HepG2 (cell line): ENCODE results near the gene ZNF630. TPM values are rescaled to one million over a fixed set of nuclear protein-coding genes. Genes with fewer than 3 reads are reported as not detected.

Experiments
- CREM ChIP-seq, 2 experiments: sonication (generic) in 1 of 2; formaldehyde crosslinking in 1 of 2; IDR thresholded peaks; 2 replicates each; pipeline versions ENCODE4 v1.4.0 to v1.6.1; 2016 to 2020; ENCODE audit warnings: antibody characterized with exemption in 1 of 2, mild to moderate bottlenecking in 1 of 2, missing genetic modification reagents in 1 of 2
- FOXK2 ChIP-seq: fragments of 450-650 bp; IDR thresholded peaks from 2 replicates; pipeline ENCODE4 v1.6.1; 2016
- NFIC ChIP-seq: IDR thresholded peaks from 2 replicates; pipeline ENCODE4 v1.6.1; 2012; ENCODE audit warnings: mild to moderate bottlenecking, low read length, inconsistent platforms
- YY1 ChIP-seq: IDR thresholded peaks from 2 replicates; pipeline ENCODE4 v1.6.1; 2011; ENCODE audit warnings: low read length, low read depth, moderate library complexity, mild to moderate bottlenecking; ENCODE audit not compliant: insufficient read depth, insufficient replicate concordance
- ZFY ChIP-seq: sonication (generic); formaldehyde crosslinking; IDR thresholded peaks from 2 replicates; pipeline ENCODE4 v1.4.0; 2020; ENCODE audit warnings: missing genetic modification reagents
- ZFYVE20 ChIP-seq: sonication (generic); formaldehyde crosslinking; IDR thresholded peaks from 2 replicates; pipeline ENCODE4 v1.8.0; 2023; ENCODE audit warnings: low read depth, mild to moderate bottlenecking, moderate library complexity, missing genetic modification reagents, borderline replicate concordance
- ZNF234 ChIP-seq: sonication (generic); formaldehyde crosslinking; conservative IDR thresholded peaks from 2 replicates; pipeline ENCODE4 v1.5.1; 2020; ENCODE audit warnings: mild to moderate bottlenecking, missing genetic modification reagents
- ZNF33B ChIP-seq: sonication (generic); formaldehyde crosslinking; IDR thresholded peaks from 2 replicates; pipeline ENCODE4 v1.5.1; 2020; ENCODE audit warnings: mild to moderate bottlenecking, missing genetic modification reagents
- ZNF564 ChIP-seq: sonication (generic); formaldehyde crosslinking; IDR thresholded peaks from 2 replicates; pipeline ENCODE4 v1.8.1; 2023; ENCODE audit warnings: mild to moderate bottlenecking, missing genetic modification reagents
- polyA plus RNA-seq, 8 experiments: library from polyadenylated mRNA; depleted of rRNA in 3 of 8; stranded (reverse) in 7 of 8; unstranded in 1 of 8; fragments of >200 nt; fragmentation: Illumina TruSeq in 4 of 8; extraction: Trizol in 4 of 8; gene quantifications; 2 replicates each; pipeline versions ENCODE4 v1.2.1 to v1.2.3, GENCODE V29; 2011 to 2016; ENCODE audit warnings: low read depth in 4 of 8, missing spikeins in 1 of 8, mixed read lengths in 1 of 8; ENCODE audit not compliant: insufficient read depth in 1 of 8
- total RNA-seq, 5 experiments: library from RNA; depleted of rRNA; stranded (reverse); fragments of >200 nt; fragmentation: Illumina TruSeq; extraction: Trizol; gene quantifications; 2 replicates each; pipeline ENCODE4 v1.2.3, GENCODE V29; 2016; ENCODE audit warnings: low read depth in 1 of 5
- TF ChIP-seq, protein P1 (sequence below), 2 experiments: sonication (generic) in 1 of 2; formaldehyde crosslinking in 1 of 2; IDR thresholded peaks; 2 replicates each; pipeline versions ENCODE4 v1.4.0 to v1.6.1; 2018 to 2020; ENCODE audit warnings: missing genetic modification reagents in 2 of 2, borderline replicate concordance in 1 of 2, low read depth in 1 of 2, mild to moderate bottlenecking in 1 of 2, missing biosample characterization in 1 of 2
- TF ChIP-seq, protein P2 (sequence below): sonication (generic); formaldehyde crosslinking; IDR thresholded peaks from 2 replicates; pipeline ENCODE4 v1.4.0; 2020; ENCODE audit warnings: low read depth, missing genetic modification reagents
- TF ChIP-seq, protein P3 (sequence below): sonication (generic); formaldehyde crosslinking; IDR thresholded peaks from 2 replicates; pipeline ENCODE4 v1.5.0; 2020; ENCODE audit warnings: missing genetic modification reagents, mild to moderate bottlenecking, borderline replicate concordance
- TF ChIP-seq, protein P4 (sequence below): sonication (generic); formaldehyde crosslinking; IDR thresholded peaks from 2 replicates; pipeline ENCODE4 v1.5.1; 2020; ENCODE audit warnings: mild to moderate bottlenecking, moderate library complexity, missing genetic modification reagents
- TF ChIP-seq, protein P5 (sequence below): IDR thresholded peaks from 2 replicates; pipeline ENCODE4 v1.6.1; 2016; ENCODE audit warnings: low read depth, missing genetic modification reagents, missing compliant biosample characterization

The ZNF630 gene
- total and polyA plus RNA-seq, 2 of the 13 experiments (the other 11 are each of a cell fraction or from before 2014, with no cell fraction given), result not detected

DNA sequence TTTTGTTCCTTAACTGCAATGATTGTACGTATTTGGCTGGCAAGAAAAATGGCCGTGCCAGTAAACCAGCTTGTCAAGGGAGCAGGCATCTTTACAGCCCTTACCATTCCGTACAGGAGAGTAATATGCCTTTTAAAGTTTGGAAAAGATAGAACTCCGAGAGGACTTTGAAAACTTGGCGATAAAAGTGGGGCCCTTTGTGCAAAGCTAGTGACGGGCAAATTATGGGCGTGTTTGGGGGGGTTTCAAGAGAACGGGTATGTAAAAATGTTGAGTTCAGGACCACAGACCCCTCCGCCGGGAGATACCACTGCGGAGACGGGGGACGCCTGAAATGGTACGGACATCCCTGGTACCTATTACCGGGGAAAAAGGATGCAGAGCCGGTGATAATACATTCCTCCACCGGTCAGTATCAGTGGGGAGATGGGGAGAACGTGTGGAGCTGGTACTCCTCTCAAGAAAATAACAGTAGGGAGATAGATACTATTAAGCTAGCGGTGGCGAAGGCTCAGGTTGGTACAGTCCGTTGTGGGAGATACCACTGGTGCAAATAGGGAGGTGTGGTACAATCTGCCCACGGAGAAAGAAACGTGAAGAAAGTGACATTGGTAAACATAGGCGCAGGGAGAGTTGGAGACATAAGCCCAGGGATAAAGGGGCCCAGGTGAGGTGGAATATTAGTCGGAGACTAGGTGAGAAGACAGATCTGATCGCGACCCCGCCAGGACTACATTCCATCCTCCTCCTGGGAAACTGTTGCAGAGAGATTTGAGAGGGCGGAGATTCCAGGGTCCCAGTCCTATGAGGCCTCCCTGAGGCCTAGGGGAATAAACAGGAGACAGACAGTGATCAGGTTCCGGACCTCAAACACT, 50.2 kb downstream of the ZNF630 start (continued):
- TF ChIP-seq, protein P1, sequence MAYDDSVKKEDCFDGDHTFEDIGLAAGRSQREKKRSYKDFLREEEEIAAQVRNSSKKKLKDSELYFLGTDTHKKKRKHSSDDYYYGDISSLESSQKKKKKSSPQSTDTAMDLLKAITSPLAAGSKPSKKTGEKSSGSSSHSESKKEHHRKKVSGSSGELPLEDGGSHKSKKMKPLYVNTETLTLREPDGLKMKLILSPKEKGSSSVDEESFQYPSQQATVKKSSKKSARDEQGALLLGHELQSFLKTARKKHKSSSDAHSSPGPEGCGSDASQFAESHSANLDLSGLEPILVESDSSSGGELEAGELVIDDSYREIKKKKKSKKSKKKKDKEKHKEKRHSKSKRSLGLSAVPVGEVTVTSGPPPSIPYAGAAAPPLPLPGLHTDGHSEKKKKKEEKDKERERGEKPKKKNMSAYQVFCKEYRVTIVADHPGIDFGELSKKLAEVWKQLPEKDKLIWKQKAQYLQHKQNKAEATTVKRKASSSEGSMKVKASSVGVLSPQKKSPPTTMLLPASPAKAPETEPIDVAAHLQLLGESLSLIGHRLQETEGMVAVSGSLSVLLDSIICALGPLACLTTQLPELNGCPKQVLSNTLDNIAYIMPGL (CRISPR knock-in tag; IDR thresholded peaks at IDR 0.05; ENCODE audit: borderline replicate concordance in 1 of 2, low read depth in 1 of 2), result peak in 1 of 2 experiments; percentile 51; a peak in 1 of 4 replicates
- TF ChIP-seq, protein P2, sequence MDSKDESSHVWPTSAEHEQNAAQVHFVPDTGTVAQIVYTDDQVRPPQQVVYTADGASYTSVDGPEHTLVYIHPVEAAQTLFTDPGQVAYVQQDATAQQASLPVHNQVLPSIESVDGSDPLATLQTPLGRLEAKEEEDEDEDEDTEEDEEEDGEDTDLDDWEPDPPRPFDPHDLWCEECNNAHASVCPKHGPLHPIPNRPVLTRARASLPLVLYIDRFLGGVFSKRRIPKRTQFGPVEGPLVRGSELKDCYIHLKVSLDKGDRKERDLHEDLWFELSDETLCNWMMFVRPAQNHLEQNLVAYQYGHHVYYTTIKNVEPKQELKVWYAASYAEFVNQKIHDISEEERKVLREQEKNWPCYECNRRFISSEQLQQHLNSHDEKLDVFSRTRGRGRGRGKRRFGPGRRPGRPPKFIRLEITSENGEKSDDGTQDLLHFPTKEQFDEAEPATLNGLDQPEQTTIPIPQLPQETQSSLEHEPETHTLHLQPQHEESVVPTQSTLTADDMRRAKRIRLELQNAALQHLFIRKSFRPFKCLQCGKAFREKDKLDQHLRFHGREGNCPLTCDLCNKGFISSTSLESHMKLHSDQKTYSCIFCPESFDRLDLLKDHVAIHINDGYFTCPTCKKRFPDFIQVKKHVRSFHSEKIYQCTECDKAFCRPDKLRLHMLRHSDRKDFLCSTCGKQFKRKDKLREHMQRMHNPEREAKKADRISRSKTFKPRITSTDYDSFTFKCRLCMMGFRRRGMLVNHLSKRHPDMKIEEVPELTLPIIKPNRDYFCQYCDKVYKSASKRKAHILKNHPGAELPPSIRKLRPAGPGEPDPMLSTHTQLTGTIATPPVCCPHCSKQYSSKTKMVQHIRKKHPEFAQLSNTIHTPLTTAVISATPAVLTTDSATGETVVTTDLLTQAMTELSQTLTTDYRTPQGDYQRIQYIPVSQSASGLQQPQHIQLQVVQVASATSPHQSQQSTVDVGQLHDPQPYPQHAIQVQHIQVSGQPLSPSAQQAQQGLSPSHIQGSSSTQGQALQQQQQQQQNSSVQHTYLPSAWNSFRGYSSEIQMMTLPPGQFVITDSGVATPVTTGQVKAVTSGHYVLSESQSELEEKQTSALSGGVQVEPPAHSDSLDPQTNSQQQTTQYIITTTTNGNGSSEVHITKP (CRISPR knock-in tag), result peak; percentile 99
- TF ChIP-seq ZFY (CRISPR knock-in tag) (peak; percentile 65), CREM (IDR thresholded peaks at IDR 0.05) (peak; percentile 26; the same call in 1 of the 2 replicates), CREM (CRISPR knock-in tag; IDR thresholded peaks at IDR 0.05) (no peak), YY1 (peak; percentile 93), FOXK2 (peak; percentile 98), ZNF564 (CRISPR knock-in tag) (no peak), ZFYVE20 (no peak), ZNF234 (CRISPR knock-in tag) (no peak), NFIC (peak; percentile 45; the same call in 1 of the 2 replicates), ZNF33B (no peak)
- TF ChIP-seq, protein P3, sequence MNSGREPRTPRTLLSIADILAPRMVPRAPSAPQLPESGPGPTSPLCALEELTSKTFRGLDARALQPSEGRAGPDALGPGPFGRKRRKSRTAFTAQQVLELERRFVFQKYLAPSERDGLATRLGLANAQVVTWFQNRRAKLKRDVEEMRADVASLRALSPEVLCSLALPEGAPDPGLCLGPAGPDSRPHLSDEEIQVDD (CRISPR knock-in tag), result no peak
- TF ChIP-seq, protein P4, sequence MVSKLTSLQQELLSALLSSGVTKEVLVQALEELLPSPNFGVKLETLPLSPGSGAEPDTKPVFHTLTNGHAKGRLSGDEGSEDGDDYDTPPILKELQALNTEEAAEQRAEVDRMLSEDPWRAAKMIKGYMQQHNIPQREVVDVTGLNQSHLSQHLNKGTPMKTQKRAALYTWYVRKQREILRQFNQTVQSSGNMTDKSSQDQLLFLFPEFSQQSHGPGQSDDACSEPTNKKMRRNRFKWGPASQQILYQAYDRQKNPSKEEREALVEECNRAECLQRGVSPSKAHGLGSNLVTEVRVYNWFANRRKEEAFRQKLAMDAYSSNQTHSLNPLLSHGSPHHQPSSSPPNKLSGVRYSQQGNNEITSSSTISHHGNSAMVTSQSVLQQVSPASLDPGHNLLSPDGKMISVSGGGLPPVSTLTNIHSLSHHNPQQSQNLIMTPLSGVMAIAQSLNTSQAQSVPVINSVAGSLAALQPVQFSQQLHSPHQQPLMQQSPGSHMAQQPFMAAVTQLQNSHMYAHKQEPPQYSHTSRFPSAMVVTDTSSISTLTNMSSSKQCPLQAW (CRISPR knock-in tag), result no peak
- TF ChIP-seq, protein P5, sequence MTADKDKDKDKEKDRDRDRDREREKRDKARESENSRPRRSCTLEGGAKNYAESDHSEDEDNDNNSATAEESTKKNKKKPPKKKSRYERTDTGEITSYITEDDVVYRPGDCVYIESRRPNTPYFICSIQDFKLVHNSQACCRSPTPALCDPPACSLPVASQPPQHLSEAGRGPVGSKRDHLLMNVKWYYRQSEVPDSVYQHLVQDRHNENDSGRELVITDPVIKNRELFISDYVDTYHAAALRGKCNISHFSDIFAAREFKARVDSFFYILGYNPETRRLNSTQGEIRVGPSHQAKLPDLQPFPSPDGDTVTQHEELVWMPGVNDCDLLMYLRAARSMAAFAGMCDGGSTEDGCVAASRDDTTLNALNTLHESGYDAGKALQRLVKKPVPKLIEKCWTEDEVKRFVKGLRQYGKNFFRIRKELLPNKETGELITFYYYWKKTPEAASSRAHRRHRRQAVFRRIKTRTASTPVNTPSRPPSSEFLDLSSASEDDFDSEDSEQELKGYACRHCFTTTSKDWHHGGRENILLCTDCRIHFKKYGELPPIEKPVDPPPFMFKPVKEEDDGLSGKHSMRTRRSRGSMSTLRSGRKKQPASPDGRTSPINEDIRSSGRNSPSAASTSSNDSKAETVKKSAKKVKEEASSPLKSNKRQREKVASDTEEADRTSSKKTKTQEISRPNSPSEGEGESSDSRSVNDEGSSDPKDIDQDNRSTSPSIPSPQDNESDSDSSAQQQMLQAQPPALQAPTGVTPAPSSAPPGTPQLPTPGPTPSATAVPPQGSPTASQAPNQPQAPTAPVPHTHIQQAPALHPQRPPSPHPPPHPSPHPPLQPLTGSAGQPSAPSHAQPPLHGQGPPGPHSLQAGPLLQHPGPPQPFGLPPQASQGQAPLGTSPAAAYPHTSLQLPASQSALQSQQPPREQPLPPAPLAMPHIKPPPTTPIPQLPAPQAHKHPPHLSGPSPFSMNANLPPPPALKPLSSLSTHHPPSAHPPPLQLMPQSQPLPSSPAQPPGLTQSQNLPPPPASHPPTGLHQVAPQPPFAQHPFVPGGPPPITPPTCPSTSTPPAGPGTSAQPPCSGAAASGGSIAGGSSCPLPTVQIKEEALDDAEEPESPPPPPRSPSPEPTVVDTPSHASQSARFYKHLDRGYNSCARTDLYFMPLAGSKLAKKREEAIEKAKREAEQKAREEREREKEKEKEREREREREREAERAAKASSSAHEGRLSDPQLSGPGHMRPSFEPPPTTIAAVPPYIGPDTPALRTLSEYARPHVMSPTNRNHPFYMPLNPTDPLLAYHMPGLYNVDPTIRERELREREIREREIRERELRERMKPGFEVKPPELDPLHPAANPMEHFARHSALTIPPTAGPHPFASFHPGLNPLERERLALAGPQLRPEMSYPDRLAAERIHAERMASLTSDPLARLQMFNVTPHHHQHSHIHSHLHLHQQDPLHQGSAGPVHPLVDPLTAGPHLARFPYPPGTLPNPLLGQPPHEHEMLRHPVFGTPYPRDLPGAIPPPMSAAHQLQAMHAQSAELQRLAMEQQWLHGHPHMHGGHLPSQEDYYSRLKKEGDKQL (CRISPR knock-in tag), result no peak
